Activated CD8-positive, alpha-beta memory T cell treated with anti-CD3 and anti-CD28 coated beads for 24 hours (primary cell): Measurements from ENCODE around the gene IL37.
"Not testable (repeated sequence)": the region's sequence is repeated elsewhere in the genome, so short reads cannot be mapped to it uniquely, and the experiment has no call there.

Source experiments
- DNase-seq: peaks from one replicate; pipeline ENCODE4 v3.0.0-alpha.2; 2020

The IL37 gene

GRCh38 chr2:112891385-112891831 lies 19.6 kb upstream of the IL37 start:
- DNase-seq = no peak

GRCh38 chr2:112893752-112894151 lies 17.2 kb upstream of the IL37 start:
- no peak for DNase-seq

- no peak for DNase-seq
Measured at GRCh38 chr2:112896909-112897623, 13.9 kb upstream of the IL37 start.

- no peak for DNase-seq
Measured at GRCh38 chr2:112897624-112897978, 13.4 kb upstream of the IL37 start.

- DNase-seq = not testable (repeated sequence)
Measured at GRCh38 chr2:112901431-112902065, 9.4 kb upstream of the IL37 start.

GRCh38 chr2:112902816-112903215 lies 8.1 kb upstream of the IL37 start:
- no peak for DNase-seq

GRCh38 chr2:112904883-112905282 lies 6.1 kb upstream of the IL37 start:
- DNase-seq = no peak

- no peak for DNase-seq
Measured at GRCh38 chr2:112906276-112906675, 4.7 kb upstream of the IL37 start.

- DNase-seq = no peak
Measured at GRCh38 chr2:112907001-112907949, 3.7 kb upstream of the IL37 start.

- not testable (repeated sequence) for DNase-seq
Measured at GRCh38 chr2:112908559-112908958, 2.4 kb upstream of the IL37 start.

- DNase-seq = no peak
Measured at GRCh38 chr2:112910219-112910618, 746 bp upstream of the IL37 start.

- DNase-seq = no peak
Measured at GRCh38 chr2:112912403-112912802, 1.4 kb downstream of the IL37 start.

- DNase-seq = peak; percentile 63
Measured at GRCh38 chr2:112915300-112916144, 4.6 kb downstream of the IL37 start.

GRCh38 chr2:112916145-112916571 lies 5.2 kb downstream of the IL37 start:
- DNase-seq = peak; percentile 66

- DNase-seq = no peak
Measured at GRCh38 chr2:112916625-112917247, 5.8 kb downstream of the IL37 start.

- no peak for DNase-seq
Measured at GRCh38 chr2:112917856-112918255, 6.9 kb downstream of the IL37 start.

GRCh38 chr2:112918256-112918655 lies 7.3 kb downstream of the IL37 start:
- DNase-seq = no peak

GRCh38 chr2:112919086-112919485 lies 8.1 kb downstream of the IL37 start:
- no peak for DNase-seq

GRCh38 chr2:112920923-112921532 lies 10.1 kb downstream of the IL37 start:
- no peak for DNase-seq

GRCh38 chr2:112921982-112922381 lies 11.0 kb downstream of the IL37 start:
- no peak for DNase-seq

- no peak for DNase-seq
Measured at GRCh38 chr2:112923237-112923966, 12.4 kb downstream of the IL37 start.
